Panc1 (cell line): ENCODE measurements around the gene DOCK1. TPM values are rescaled to one million over a fixed set of nuclear protein-coding genes. Genes with fewer than 3 reads are reported as not detected.

Experiments
- ATAC-seq: fragments of 200-7000 bp; cut with Tn5 transposase; 2 replicates; pipeline ENCODE4 v1.9.1; 2020; ENCODE audit warnings: mild to moderate bottlenecking, moderate library complexity
- BruUV-seq: library from RNA; stranded (reverse); fragments of 400-500 nt; replicated peaks from 2 replicates; lab custom pipeline; 2021; lab: Mats Ljungman, UMichigan
- CTCF ChIA-PET: fragments of 300-600 bp; sonication (Branson Sonifier 250); formaldehyde crosslinking; loops from one replicate; lab custom pipeline; 2022; ENCODE audit warnings: antibody characterized with exemption; lab: Charles Lee
- POLR2A ChIA-PET: fragments of 300-600 bp; sonication (Branson Sonifier 250); formaldehyde crosslinking; loops from one replicate; lab custom pipeline; 2022; ENCODE audit warnings: antibody characterized with exemption; lab: Charles Lee
- DNase-seq: peaks from one replicate; pipeline ENCODE4 v3.0.0-alpha.2; 2010; ENCODE audit warnings: low read depth, low spot score
- H3K27ac ChIP-seq: 2 replicates; pipeline ENCODE4 v1.5.1; 2011; ENCODE audit warnings: mild to moderate bottlenecking, low read length, inconsistent platforms
- H3K27me3 ChIP-seq: fragments of 200-500 bp; sonication (Bioruptor generic); 2 replicates; pipeline ENCODE4 v1.6.0; 2014; ENCODE audit warnings: low read length, inconsistent platforms; ENCODE audit not compliant: control insufficient read depth, insufficient read depth
- H3K36me3 ChIP-seq: fragments of 200-500 bp; sonication (Bioruptor generic); 2 replicates; pipeline ENCODE4 v1.5.1; 2014; ENCODE audit warnings: inconsistent platforms, mild to moderate bottlenecking, low read length, moderate library complexity; ENCODE audit not compliant: control insufficient read depth, insufficient read depth
- H3K4me1 ChIP-seq: 2 replicates; pipeline ENCODE4 v1.5.1; 2011; ENCODE audit warnings: inconsistent platforms, mild to moderate bottlenecking, low read length, moderate library complexity; ENCODE audit not compliant: control insufficient read depth, insufficient read depth
- H3K4me3 ChIP-seq, 2 experiments: 2 replicates each; pipeline ENCODE4 v1.5.1; 2011 to 2012; ENCODE audit warnings: low read depth in 2 of 2, low read length in 2 of 2, mild to moderate bottlenecking in 2 of 2, inconsistent platforms in 1 of 2, moderate library complexity in 1 of 2
- H3K9me3 ChIP-seq: fragments of 200-500 bp; sonication (Bioruptor generic); 2 replicates; pipeline ENCODE4 v1.5.1; 2014; ENCODE audit warnings: low read depth, mild to moderate bottlenecking, inconsistent platforms, low read length, moderate library complexity; ENCODE audit not compliant: control insufficient read depth, insufficient read depth
- CTCF ChIP-seq: fragments of 450-650 bp; IDR thresholded peaks from 2 replicates; pipeline ENCODE4 v1.5.1; 2017; ENCODE audit warnings: mild to moderate bottlenecking
- POLR2AphosphoS5 ChIP-seq: IDR thresholded peaks from 2 replicates; pipeline ENCODE4 v1.6.1; 2012; ENCODE audit warnings: mild to moderate bottlenecking, low read depth, low read length, moderate library complexity
- REST ChIP-seq, 2 experiments: IDR thresholded peaks; 2 replicates each; pipeline ENCODE4 v1.6.1; 2011 to 2012; ENCODE audit warnings: low read depth in 2 of 2, control low read depth in 1 of 2, low read length in 1 of 2, mild to moderate bottlenecking in 1 of 2, moderate library complexity in 1 of 2; ENCODE audit not compliant: insufficient read depth in 1 of 2
- SIN3A ChIP-seq: IDR thresholded peaks from 2 replicates; pipeline ENCODE4 v1.6.1; 2012; ENCODE audit warnings: low read depth, mild to moderate bottlenecking, low read length, moderate library complexity, borderline replicate concordance; ENCODE audit not compliant: insufficient read depth
- TCF7L2 ChIP-seq: IDR thresholded peaks from 2 replicates; pipeline ENCODE4 v1.6.1; 2011; ENCODE audit warnings: mild to moderate bottlenecking, low read depth, low read length, inconsistent platforms
- in situ Hi-C: cut with HindIII; loops from 2 replicates; pipeline ENCODE4 v1.10.0; 2016; ENCODE audit warnings: low sequenced_read_pairs, low pct_unique_long_range_greater_than_20kb
- intact Hi-C: fragments of 100-400 bp; cut with micrococcal nuclease; formaldehyde crosslinking; loops from one replicate; pipeline ENCODE4 v1.10.0; 2022; ENCODE audit not compliant: unreplicated experiment
- total RNA-seq: library from RNA; stranded (reverse); gene quantifications from one replicate; pipeline ENCODE4 v1.2.1, GENCODE V29; 2021; ENCODE audit not compliant: unreplicated experiment

DOCK1 gene
- total RNA-seq, 1 experiment from 2014 or later = 67.6 TPM

- H3K9me3 ChIP-seq = no peaks in the 10 kb centered on the region
- no peak overlapping the region for H3K4me3 ChIP-seq
- no peak for ATAC-seq
- peaks cover 7% of the 10 kb centered on the region for H3K36me3 ChIP-seq
- H3K4me1 ChIP-seq = no peaks in the 10 kb centered on the region
- no peak overlapping the region for H3K27ac ChIP-seq
- TF ChIP-seq SIN3A (no peak), REST (IDR thresholded peaks at IDR 0.05; ENCODE audit: insufficient read depth in 1 of 2, low read depth in 2 of 2, low read length in 1 of 2) (no peak), CTCF (no peak), POLR2AphosphoS5 (no peak), TCF7L2 (no peak)
- in situ Hi-C loops (no loop called here), intact Hi-C loops (no loop called here)
- DNase-seq = no peak
- ChIA-PET CTCF (no interaction called here), POLR2A (no interaction called here)
- no peaks in the 10 kb centered on the region for H3K27me3 ChIP-seq
- BruUV-seq = no TSS peak
Observed at GRCh38 chr10:126997801-126998590, 92.8 kb downstream of the DOCK1 start.

GRCh38 chr10:127000598-127000997, 95.4 kb downstream of the DOCK1 start:
- Histone ChIP-seq H3K9me3 (no peaks in the 10 kb centered on the region), H3K4me3 (no peak overlapping the region), H3K4me1 (no peaks in the 10 kb centered on the region), H3K27me3 (no peaks in the 10 kb centered on the region), H3K27ac (no peak overlapping the region), H3K36me3 (peaks cover 3% of the 10 kb centered on the region; the same call in 1 of the 2 replicates)
- TF ChIP-seq SIN3A = no peak
- POLR2A ChIA-PET = no interaction called here
- no peak for ATAC-seq
- in situ Hi-C loops = no loop called here
- DNase-seq = no peak
- no TSS peak for BruUV-seq
- intact Hi-C loops = no loop called here
- CTCF ChIA-PET = no interaction called here

GRCh38 chr10:127003032-127003685, 97.9 kb downstream of the DOCK1 start:
- H3K27me3 ChIP-seq = no peaks in the 10 kb centered on the region
- H3K36me3 ChIP-seq = no peaks in the 10 kb centered on the region; the same call in 1 of the 2 replicates
- in situ Hi-C loops (no loop called here), intact Hi-C loops (no loop called here)
- DNase-seq (no peak), ATAC-seq (no peak)
- ChIA-PET CTCF (no interaction called here), POLR2A (no interaction called here)
- no peaks in the 10 kb centered on the region for H3K4me1 ChIP-seq
- TF ChIP-seq SIN3A = no peak
- TF ChIP-seq POLR2AphosphoS5 = no peak
- no peak for TF ChIP-seq REST (IDR thresholded peaks at IDR 0.05; ENCODE audit: insufficient read depth in 1 of 2, low read depth in 2 of 2, low read length in 1 of 2)
- TF ChIP-seq TCF7L2 = no peak
- TF ChIP-seq CTCF = no peak
- H3K9me3 ChIP-seq = no peaks in the 10 kb centered on the region
- no peak overlapping the region for H3K4me3 ChIP-seq
- H3K27ac ChIP-seq = no peak overlapping the region
- TSS peak; percentile 24 for BruUV-seq
